Skeletal muscle satellite cell (primary cell): ENCODE measurements around the gene MAGEA9B. TPM values are rescaled to one million over a fixed set of nuclear protein-coding genes. Genes with fewer than 3 reads are reported as not detected.
"Not testable (repeated sequence)": the region's sequence is repeated elsewhere in the genome, so short reads cannot be mapped to it uniquely, and the experiment has no call there.

Experiments used
- H3K27me3 ChIP-seq: 2 replicates; pipeline ENCODE4 v1.7.0; 2013; ENCODE audit warnings: low read length; ENCODE audit not compliant: control insufficient read depth, insufficient read depth
- H3K36me3 ChIP-seq: 2 replicates; pipeline ENCODE4 v1.7.0; 2013; ENCODE audit warnings: mild to moderate bottlenecking, control low read depth, low read length; ENCODE audit not compliant: insufficient read depth
- H3K4me1 ChIP-seq: 2 replicates; pipeline ENCODE4 v1.7.0; 2013; ENCODE audit warnings: low read length; ENCODE audit not compliant: control insufficient read depth, insufficient read depth
- H3K4me2 ChIP-seq: 2 replicates; pipeline ENCODE4 v1.7.0; 2013; ENCODE audit warnings: mild to moderate bottlenecking, low read length
- H3K4me3 ChIP-seq: 2 replicates; pipeline ENCODE4 v1.7.0; 2013; ENCODE audit warnings: low read length
- H3K9ac ChIP-seq: 2 replicates; pipeline ENCODE4 v1.7.0; 2013; ENCODE audit warnings: mild to moderate bottlenecking, low read depth, low read length, moderate library complexity
- H3K9me3 ChIP-seq: replicated peaks from 2 replicates; pipeline ENCODE4 v1.7.0; 2013; ENCODE audit warnings: mild to moderate bottlenecking, control low read depth, low read length
- total RNA-seq: library from RNA; depleted of rRNA; stranded (reverse); fragments of >200 nt; gene quantifications from 2 replicates; pipeline ENCODE4 v1.2.3, GENCODE V29; 2012; rRNA removed

Gene MAGEA9B, protein sequence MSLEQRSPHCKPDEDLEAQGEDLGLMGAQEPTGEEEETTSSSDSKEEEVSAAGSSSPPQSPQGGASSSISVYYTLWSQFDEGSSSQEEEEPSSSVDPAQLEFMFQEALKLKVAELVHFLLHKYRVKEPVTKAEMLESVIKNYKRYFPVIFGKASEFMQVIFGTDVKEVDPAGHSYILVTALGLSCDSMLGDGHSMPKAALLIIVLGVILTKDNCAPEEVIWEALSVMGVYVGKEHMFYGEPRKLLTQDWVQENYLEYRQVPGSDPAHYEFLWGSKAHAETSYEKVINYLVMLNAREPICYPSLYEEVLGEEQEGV
- total RNA-seq: not detected in 2 replicates

DNA sequence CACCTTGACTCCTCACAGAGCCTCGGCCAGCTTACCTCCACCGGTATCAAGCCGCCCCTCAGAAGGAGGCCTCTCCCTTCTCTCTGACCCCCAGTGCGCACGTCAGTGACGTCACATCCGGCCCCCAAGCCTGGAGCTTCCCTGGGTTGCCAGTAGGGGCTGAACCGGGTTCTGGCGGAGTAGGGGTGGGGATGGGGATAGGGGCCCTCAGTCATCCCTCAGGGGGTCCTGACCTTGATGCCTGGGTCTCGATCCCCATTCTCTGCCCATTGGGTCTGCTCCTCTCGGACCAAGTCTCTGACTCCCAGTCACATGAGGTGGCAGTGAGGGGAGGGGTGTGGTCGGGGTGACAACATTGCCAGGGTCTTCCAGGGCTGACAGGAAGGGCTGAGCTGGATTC is at the start of gene MAGEA9B:
TSS of gene MAGEA9B (minus strand) at position 101 of the 400 bp plus-strand sequence. CDS start 4,280 bp downstream, outside the sequence.
- not testable (repeated sequence) for H3K36me3 ChIP-seq, H3K4me1 ChIP-seq, H3K4me2 ChIP-seq, H3K4me3 ChIP-seq, H3K27me3 ChIP-seq, H3K9me3 ChIP-seq, H3K9ac ChIP-seq

DNA sequence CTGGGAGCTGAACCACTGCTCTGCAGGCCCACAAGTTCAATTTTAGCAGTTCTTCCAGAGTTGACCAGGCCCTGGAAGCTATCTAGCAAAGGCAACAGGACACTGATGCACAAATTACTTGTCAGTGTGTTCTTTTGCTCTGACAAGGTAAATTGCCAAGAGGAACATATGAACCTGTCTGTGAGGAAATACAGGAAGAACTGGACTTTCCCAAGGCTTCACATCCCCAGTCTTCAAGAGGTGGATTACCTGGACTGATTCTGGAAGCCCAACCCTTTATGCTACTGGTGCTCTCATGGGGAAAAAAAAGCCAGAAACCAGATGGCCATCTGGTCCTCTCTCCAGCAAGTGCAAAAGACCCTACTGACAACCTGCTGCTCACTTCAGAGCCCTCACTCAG is 46.3 kb upstream of the MAGEA9B start:
- Histone ChIP-seq H3K9me3 (no peaks in the 10 kb centered on the region), H3K9ac (no peak overlapping the region), H3K4me1 (peaks cover 8% of the 10 kb centered on the region), H3K27me3 (peaks cover 6% of the 10 kb centered on the region), H3K4me2 (no peak overlapping the region), H3K36me3 (peaks cover 3% of the 10 kb centered on the region), H3K4me3 (no peak overlapping the region)

DNA sequence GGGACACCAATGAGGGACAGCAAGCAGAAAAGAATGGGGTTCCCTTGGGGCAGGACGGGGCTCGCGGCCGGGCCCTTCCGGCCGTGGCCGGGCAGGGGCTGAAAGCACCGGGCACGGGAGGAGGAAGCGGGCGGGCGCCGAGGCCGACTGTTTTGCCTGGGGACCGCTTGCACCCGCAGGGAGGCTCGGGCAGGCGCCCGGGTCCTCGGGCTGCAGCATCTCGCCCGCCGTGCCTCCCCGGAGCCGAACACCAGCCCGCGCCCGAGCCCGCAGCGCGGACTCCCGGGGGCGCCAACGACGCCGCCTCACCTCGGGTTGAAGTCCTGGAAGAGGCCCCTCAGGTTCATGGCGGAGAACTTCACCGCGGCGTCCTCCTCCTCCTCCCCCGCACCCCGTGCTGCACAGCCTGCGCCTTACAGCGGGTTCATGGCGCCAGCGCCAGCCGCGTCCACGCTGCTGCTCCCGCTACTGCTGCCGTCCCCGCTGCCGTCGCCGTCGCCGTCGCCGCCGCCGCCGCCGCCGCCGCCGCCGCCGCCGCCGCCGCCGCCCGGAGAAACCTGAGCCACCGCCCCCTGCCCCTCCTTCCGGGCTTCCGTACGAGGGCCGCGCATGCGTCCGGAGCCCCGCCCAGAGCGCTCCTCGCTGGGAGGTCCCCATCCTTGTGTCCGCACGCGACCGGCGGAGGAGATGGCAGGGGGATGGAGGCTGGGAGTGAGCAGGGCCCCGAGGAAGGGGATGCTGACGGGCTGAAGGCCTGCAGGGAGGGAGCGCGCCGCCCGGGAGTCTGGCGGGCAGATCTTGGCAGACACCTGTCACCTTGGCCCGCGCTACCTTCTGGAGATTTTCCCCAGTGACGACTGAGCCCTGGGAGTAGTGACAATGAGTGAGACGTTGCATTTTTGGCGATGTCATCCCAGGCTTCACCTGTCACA is 44.2 kb upstream of the MAGEA9B start, which contains the start of gene TMEM185A:
TSS of gene TMEM185A (minus strand) at position 559 of the 932 bp plus-strand sequence. CDS start at position 347, 212 bp downstream.
- peak within 1 kb of the TSS; percentile 81 for H3K4me2 ChIP-seq
- H3K4me3 ChIP-seq: peak within 1 kb of the TSS; percentile 88
- H3K4me1 ChIP-seq: peaks cover 8% of the 10 kb centered on the region
- H3K36me3 ChIP-seq: peaks cover 3% of the 10 kb centered on the region
- peak within 1 kb of the TSS; percentile 81 for H3K9ac ChIP-seq
- no peaks in the 10 kb centered on the region for H3K9me3 ChIP-seq
- peaks cover 6% of the 10 kb centered on the region for H3K27me3 ChIP-seq

DNA sequence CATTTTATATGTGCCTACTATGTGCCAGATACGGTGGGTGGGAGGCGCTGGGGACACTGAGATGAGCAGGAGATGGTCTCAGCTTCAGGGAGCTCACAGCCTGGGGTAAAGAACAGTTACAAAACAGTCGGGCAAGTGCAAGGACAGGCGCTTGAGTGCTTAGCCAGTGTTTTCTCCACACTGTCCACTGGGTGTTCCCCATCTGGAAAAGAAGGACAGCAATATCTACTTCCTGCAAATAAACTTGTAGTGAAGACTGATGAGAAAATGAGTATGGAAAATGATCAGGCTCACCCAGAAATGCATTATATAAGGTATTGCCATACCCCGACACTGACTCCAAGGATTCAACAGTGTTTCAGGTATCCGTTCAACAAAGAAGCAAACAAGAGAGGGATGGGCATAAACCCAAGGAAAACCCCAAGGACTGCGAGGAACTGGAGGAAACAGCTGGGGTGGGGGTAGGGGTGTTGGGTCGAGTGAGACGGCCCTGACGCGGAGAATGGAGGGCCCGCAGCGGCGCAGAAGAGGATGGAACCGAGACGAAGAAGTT is 43.5 kb upstream of the MAGEA9B start:
- H3K4me2 ChIP-seq: peak overlapping the region; percentile 81
- H3K27me3 ChIP-seq: peaks cover 6% of the 10 kb centered on the region
- peaks cover 8% of the 10 kb centered on the region for H3K4me1 ChIP-seq
- H3K36me3 ChIP-seq: peaks cover 3% of the 10 kb centered on the region
- H3K9me3 ChIP-seq: no peaks in the 10 kb centered on the region
- peak overlapping the region; percentile 88 for H3K4me3 ChIP-seq
- H3K9ac ChIP-seq: peak overlapping the region; percentile 81

DNA sequence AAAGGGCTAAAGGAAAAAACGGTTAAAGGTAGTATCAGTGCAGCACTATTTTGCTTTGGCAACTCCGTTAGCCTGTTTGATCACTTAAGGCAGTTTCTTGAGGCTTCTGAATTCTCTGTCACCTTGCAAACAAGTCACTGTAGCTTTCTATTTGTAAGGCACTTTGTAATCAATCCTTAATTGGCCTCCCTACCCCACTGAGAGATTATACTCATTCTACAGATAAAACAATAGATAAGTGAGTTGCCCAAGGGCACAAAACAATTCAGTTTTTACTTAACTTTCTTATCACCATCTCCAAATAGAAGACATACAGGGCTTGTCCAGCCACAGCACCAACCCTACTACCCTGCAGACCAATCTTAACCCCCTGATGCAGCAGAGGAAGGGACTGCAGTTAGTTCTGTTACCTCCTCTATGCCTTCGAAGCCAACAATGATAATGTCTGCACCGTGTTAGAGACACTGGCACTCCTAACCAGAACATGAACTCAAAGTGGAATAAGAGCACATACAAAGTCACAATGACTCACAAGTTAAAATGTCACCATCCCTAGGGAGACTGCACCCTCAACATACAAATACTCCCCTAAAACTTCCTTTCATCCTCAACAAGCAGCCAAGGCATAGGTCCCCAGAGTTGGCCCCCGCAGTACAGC is 42.6 kb upstream of the MAGEA9B start:
- peak overlapping the region; percentile 88 for H3K4me3 ChIP-seq
- peaks cover 3% of the 10 kb centered on the region for H3K36me3 ChIP-seq
- H3K4me2 ChIP-seq: peak overlapping the region; percentile 81
- peaks cover 8% of the 10 kb centered on the region for H3K4me1 ChIP-seq
- no peak overlapping the region for H3K9ac ChIP-seq
- peaks cover 6% of the 10 kb centered on the region for H3K27me3 ChIP-seq
- no peaks in the 10 kb centered on the region for H3K9me3 ChIP-seq

DNA sequence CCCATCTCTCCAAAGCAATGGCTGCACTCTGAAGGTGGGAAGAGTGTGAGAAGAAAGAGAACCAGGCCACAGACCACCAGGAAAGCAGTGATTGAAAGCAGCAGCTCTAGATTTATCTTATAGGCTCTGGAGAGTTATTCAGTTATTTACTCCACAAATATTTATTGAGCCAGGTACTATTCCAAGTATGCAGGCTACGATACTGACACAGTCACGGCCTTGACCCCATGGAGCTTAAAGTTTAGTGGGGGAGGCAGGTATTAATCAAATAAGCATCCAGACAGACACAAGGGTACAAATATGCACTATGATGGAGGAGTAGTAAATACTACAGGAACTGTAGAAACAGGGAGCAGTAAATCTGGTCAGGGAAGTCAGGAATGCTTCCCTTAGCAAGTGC is 41.5 kb upstream of the MAGEA9B start:
- Histone ChIP-seq H3K27me3 (no peaks in the 10 kb centered on the region), H3K9ac (no peak overlapping the region), H3K36me3 (peaks cover 3% of the 10 kb centered on the region), H3K9me3 (no peaks in the 10 kb centered on the region), H3K4me3 (no peak overlapping the region), H3K4me1 (peaks cover 8% of the 10 kb centered on the region), H3K4me2 (no peak overlapping the region)

DNA sequence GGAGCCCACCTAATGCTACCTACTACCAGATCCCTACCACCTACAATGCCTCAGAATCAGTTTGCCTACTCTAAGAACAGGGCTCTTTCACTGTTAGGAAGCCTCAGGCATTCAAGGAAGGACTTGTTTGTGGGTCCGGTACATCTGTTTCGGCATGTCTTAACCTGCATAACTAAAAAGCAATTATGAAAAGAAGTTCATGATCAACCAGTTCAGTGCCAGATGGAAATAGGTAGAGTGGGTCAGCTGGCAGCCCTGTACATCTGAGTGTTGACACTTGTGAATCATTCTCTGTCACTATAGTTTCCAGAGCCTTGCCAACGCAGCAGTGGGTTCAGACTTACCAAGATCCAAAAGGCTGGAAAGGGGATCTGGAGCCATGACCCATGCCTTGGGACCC is 41.0 kb upstream of the MAGEA9B start:
- Histone ChIP-seq H3K4me1 (peaks cover 8% of the 10 kb centered on the region), H3K36me3 (peaks cover 3% of the 10 kb centered on the region), H3K9ac (no peak overlapping the region), H3K4me2 (no peak overlapping the region), H3K9me3 (no peaks in the 10 kb centered on the region), H3K4me3 (no peak overlapping the region), H3K27me3 (no peaks in the 10 kb centered on the region)

DNA sequence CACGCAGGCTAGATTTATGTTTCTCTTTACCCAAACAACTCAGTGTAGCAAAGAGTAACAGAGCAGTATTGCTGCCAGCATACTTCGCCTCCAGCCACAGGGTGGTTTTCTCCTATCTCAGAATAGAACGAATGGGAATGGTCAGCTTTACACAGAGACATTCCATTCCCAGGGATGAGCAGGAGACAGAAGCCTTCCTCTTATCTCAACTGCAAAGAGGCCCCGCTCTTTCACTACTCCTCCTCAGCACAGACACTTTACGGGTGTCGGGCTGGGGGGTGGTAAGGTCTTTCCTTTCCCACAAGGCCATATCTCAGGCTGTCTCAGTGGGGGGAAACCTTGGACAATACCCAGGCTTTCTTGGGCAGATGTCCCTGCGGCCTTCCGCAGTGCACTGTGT is 39.6 kb upstream of the MAGEA9B start:
- H3K9me3 ChIP-seq, H3K4me1 ChIP-seq, H3K4me2 ChIP-seq, H3K9ac ChIP-seq, H3K36me3 ChIP-seq, H3K27me3 ChIP-seq, H3K4me3 ChIP-seq: not testable (repeated sequence)

DNA sequence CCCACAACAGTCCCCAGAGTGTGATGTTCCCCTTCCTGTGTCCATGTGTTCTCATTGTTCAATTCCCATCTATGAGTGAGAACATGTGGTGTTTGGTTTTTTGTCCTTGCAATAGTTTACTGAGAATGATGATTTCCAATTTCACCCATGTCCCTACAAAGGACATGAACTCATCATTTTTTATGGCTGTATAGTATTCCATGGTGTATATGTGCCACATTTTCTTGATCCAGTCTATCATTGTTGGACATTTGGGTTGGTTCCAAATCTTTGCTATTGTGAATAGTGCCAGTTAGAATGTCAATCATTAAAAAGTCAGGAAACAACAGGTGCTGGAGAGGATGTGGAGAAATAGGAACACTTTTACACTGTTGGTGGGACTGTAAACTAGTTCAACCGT is 32.4 kb upstream of the MAGEA9B start:
- not testable (repeated sequence) for H3K9me3 ChIP-seq, H3K4me3 ChIP-seq, H3K4me1 ChIP-seq, H3K27me3 ChIP-seq, H3K9ac ChIP-seq, H3K4me2 ChIP-seq, H3K36me3 ChIP-seq

DNA sequence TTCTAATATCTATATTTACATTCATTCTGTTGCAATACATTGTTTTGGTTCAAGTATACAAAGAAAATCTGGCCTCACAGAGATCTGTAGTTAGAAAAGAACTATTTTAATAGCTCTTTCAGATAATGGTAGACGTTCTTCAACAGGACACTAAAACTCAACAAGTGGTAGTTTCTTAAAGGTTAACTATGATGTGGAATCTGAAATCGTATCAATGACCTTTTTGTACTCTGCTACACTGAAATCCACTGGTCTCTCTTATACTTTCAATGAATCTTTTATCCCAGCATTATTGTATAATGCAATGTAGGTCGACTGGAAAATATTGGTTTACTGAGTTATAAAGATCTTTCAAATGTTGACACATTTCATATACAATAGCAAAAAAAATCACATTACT is 31.6 kb upstream of the MAGEA9B start:
- Histone ChIP-seq H3K4me3 (no peak overlapping the region), H3K4me2 (no peak overlapping the region), H3K9ac (no peak overlapping the region), H3K4me1 (no peaks in the 10 kb centered on the region), H3K36me3 (no peaks in the 10 kb centered on the region), H3K27me3 (no peaks in the 10 kb centered on the region), H3K9me3 (no peaks in the 10 kb centered on the region)

DNA sequence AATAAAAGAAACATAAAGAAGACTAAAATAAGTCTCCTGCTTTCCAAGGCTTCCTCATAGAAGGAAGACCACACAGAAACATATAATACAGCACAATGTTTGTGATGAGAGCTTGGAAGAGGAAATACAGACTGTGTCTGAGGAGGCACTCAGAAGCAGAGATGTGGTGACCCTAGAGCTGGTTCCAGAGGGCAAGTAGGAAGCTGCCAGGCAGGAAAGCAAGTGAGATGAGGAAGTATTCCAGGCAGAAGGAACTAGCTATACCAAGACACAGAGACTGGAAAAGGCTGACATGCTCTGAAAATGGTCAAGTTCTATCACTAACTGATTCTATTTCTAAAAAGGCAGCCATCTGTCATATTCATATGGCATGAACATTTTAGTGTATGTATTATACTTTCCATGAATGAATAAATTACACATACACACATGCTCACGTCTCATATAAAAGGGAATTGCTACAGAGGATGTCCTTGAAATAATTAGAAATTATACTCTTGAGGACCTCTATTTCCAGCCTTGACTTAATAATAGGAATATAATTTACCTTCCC is 24.4 kb upstream of the MAGEA9B start:
- no peaks in the 10 kb centered on the region for H3K36me3 ChIP-seq
- no peak overlapping the region for H3K9ac ChIP-seq
- H3K27me3 ChIP-seq: no peaks in the 10 kb centered on the region

More for the DNA sequence above, 24.4 kb upstream of the MAGEA9B start:
- Histone ChIP-seq H3K9me3 (no peaks in the 10 kb centered on the region), H3K4me2 (no peak overlapping the region), H3K4me1 (no peaks in the 10 kb centered on the region), H3K4me3 (no peak overlapping the region)
